ENCODE results near the gene FUT4.
"Not testable (repeated sequence)": the region's sequence is repeated elsewhere in the genome, so short reads cannot be mapped to it uniquely, and the experiment has no call there.

FUT4 gene, protein sequence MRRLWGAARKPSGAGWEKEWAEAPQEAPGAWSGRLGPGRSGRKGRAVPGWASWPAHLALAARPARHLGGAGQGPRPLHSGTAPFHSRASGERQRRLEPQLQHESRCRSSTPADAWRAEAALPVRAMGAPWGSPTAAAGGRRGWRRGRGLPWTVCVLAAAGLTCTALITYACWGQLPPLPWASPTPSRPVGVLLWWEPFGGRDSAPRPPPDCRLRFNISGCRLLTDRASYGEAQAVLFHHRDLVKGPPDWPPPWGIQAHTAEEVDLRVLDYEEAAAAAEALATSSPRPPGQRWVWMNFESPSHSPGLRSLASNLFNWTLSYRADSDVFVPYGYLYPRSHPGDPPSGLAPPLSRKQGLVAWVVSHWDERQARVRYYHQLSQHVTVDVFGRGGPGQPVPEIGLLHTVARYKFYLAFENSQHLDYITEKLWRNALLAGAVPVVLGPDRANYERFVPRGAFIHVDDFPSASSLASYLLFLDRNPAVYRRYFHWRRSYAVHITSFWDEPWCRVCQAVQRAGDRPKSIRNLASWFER

GRCh38 chr11:94543695-94544645 is at the start of gene FUT4:
FUT4 (plus strand) TSS chr11:94543921; CDS start chr11:94544134, 213 bp downstream.
- peak; percentile 94 for DNase-seq (ENCODE audit: low spot score)

GRCh38 chr11:94494126-94494680 is 49.5 kb upstream of the FUT4 start:
- peak; percentile 21 for DNase-seq (ENCODE audit: low spot score)

DNA sequence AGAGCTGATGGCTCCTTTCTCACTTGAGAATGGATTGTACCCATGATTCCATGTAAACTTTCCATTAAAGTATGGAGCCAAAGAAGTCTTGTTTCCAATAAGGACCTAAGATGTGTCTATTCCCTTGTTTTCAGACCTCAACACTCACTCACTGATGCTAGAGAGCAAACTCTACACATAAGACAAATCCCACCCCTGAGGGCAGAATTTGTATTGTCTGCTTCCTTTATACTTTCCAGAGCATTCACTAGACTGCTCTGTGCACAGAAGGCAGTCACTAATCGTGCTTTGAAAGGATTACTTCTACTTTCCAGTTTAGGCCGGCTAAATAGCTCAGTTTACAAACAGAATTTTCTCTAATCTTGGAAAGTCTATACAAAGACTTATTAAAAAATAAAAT is 43.5 kb upstream of the FUT4 start:
- no peak for DNase-seq (ENCODE audit: low spot score)

GRCh38 chr11:94501522-94501921 is 42.2 kb upstream of the FUT4 start:
- no peak for DNase-seq (ENCODE audit: low spot score)

GRCh38 chr11:94504689-94505293 is 38.9 kb upstream of the FUT4 start:
- peak; percentile 48 for DNase-seq (ENCODE audit: low spot score)

DNA sequence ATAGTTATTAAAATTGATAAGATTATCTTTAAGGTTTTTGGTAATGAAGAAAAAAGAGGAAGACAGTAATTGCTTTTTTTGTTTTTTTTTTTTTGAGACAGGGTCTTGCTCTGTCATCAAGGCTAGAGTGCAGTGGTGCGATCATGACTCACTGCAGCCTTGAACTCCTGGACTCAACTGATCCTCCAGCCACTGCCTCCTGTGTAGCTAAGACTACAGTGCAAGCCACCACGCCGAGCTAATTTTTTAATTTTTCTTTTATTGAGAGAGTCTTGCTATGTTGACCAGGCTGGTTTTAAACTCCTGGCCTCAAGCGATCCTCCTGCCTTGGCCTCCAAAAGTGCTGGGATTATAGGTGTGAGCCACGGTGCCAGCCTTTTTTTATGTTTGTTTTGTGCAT is 37.2 kb upstream of the FUT4 start:
- not testable (repeated sequence) for DNase-seq (ENCODE audit: low spot score)

DNA sequence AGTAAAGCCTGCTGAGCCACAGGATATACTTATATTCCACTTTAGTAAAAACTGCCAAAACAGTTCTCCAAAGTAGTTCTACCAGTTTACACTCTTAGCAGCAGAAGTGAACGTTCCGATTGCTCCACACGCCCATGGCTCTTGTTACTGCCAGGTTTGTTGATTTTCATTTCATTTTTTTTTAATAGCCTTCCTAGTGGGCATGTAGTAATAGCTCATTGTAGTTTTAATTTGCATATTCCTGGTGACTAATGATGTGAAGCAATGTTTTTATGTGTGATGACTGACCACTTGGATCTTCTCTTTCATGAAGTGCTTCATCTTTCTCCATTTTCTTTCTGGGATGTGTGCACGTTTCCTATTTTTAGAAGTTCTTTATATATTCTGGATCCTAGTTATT is 36.2 kb upstream of the FUT4 start:
- DNase-seq (ENCODE audit: low spot score): no peak

GRCh38 chr11:94511932-94512781 is 31.6 kb upstream of the FUT4 start, which contains the start of gene C11orf97:
C11orf97 (plus strand) TSS chr11:94512461; CDS start chr11:94512529, 68 bp downstream.
- DNase-seq (ENCODE audit: low spot score): peak; percentile 46

- DNase-seq (ENCODE audit: low spot score): no peak
Observed at GRCh38 chr11:94513091-94513490, 30.6 kb upstream of the FUT4 start.

DNA sequence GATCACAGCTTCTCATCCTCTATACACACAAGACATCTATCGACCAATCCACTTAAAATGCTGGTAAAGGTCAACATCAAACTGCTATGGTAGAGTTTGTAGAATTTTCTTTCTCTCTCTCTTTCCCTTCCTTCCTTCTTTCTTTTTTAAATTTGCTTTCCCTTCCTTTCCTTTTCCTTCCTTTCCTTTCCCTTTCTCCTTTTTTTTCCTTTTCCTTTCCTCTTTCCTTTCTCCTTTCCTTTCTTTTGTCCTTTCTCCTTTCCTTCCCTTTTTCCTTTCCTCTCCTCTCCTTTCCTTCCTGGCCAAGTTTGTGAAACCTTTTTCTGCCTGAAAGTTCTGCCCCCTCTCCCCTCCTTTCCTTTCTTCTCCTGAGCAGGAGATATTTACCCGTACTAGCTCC is 28.3 kb upstream of the FUT4 start:
- DNase-seq (ENCODE audit: low spot score): no peak

- DNase-seq (ENCODE audit: low spot score): no peak
Observed at GRCh38 chr11:94516725-94517124, 27.0 kb upstream of the FUT4 start.

DNA sequence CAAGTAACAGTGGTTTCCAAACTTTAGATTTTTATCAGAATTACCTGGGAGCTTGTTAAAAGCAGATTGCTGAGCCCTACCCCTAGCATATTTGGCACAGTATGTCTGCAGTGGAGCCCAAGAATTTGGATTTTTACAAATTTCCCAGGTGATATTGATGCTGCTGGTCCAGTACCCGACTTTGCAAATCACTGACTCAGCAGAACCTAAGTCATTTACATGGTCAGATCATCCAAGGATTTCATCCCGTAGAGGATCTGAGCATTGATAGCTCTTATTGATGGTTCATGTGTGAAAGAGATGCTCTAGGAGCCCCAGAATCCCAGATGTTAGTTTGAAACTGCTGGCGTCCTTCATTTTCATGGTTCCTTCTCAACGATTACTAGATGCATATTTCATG is 25.4 kb upstream of the FUT4 start:
- no peak for DNase-seq (ENCODE audit: low spot score)

DNA sequence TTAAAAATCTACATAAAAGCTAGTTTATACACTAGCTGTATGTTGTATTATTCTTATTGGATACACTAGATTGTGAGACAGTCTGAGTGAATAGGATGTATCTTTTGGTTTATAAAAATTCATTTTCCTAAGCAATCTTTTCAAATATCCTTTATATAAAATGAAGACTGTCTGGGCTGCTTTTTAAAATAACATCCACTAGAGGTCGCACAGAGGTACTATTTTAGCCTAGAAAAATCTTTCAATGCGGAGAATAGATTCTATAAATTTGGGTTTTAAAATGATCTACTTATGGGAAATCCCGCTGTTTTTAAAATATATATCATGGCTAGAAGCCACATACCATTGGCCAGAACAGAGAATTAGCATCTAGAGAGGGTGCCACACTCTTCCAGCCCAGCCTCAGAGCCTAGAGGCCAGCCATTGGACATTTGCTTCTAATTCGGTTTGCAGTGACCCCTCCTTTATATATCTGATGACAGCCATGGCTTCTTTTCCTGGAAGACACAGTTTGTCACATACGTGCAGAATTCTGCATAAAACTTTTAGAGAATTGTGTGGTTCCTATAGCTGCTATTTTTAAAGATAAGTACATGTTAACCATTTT is 24.1 kb upstream of the FUT4 start:
- peak; percentile 27 for DNase-seq (ENCODE audit: low spot score)

GRCh38 chr11:94521684-94522083 is 22.0 kb upstream of the FUT4 start:
- DNase-seq (ENCODE audit: low spot score): peak; percentile 55

DNA sequence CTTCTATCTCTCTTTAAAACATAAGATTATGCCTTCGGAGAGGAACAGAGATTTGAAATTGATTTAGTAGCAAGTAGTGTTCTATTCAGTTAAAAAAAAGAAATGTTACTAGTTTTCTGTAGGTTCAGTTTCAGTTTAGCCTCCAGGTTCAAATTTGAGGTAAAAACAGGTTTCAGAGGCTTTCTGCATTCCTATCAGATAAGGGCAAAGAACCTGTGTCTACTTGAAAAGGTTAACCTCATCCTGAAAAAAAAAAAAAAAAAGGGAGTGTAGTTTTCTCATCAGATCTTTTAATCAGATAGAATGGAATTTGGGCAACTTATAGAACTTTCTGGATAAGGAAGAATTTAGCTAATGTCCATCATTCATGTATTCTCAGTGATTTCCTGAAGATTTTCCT is 19.4 kb upstream of the FUT4 start:
- no peak for DNase-seq (ENCODE audit: low spot score)

- DNase-seq (ENCODE audit: low spot score): no peak
Observed at GRCh38 chr11:94525546-94526324, 18.0 kb upstream of the FUT4 start.

GRCh38 chr11:94526645-94527438 is 16.9 kb upstream of the FUT4 start:
- no peak for DNase-seq (ENCODE audit: low spot score)

- DNase-seq (ENCODE audit: low spot score): no peak
Observed at GRCh38 chr11:94528551-94528950, 15.2 kb upstream of the FUT4 start.

DNA sequence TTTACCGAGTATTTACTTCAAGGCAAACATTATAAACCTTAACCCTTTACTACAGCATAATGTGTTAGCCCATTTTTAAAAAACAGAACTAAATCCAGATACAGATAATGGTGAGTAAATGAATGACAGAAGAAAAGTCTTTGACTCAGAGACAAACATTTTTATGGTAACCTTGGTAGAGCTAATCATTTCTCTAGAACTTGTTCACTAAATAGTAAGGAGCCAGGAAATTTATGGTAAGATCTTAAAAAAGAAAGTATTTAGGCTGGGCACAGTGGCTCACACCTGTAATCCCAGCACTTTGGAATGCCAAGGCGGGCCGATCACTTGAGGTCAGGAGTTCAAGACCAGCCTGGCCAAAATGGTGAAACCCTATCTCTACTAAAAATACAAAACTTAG is 11.5 kb upstream of the FUT4 start:
- DNase-seq (ENCODE audit: low spot score): no peak
